ENCODE measurements around the gene DCBLD2. TPM values are rescaled to one million over a fixed set of nuclear protein-coding genes. Genes with fewer than 3 reads are reported as not detected.

The DCBLD2 gene
- total and polyA plus RNA-seq, 2 experiments from 2014 or later: 68.3 to 203 TPM

DNA sequence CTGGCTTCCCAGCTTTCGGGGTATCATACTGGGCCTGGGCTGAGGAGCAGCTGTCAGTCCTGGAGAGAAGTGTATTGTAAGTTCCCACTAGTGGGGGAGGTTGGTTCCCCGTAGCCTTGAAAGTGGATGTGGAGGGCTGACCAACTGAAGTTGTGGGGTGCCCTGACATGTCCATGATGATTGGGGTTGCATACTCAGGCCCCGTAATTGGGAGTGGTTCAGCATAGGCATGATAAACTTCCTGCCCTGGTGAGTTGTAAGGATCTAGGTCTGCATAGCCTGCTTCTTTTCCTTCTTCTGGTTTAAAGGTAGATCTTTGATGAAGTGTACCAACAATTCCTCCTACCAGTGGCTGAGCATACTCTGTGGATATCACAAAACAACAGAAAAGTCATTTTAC lies 102.0 kb downstream of the DCBLD2 start:
- in situ Hi-C loops (cut with MboI): loop anchor here (5.0 kb wide), 1 partner anchor 197 kb away; no protein-coding TSS in a partner anchor
- Histone ChIP-seq H3K27ac (no peak overlapping the region), H3K36me3 (ENCODE audit: low read depth) (peaks cover 76% of the 10 kb centered on the region), H3K9me3 (ENCODE audit: low read depth) (no peaks in the 10 kb centered on the region), H3K9me2 (ENCODE audit: insufficient read depth) (no peaks in the 10 kb centered on the region), H3K4me1 (ENCODE audit: insufficient read depth) (no peaks in the 10 kb centered on the region), H3K4me2 (ENCODE audit: unreplicated experiment) (no peak overlapping the region), H4K20me1 (ENCODE audit: insufficient read depth) (no peaks in the 10 kb centered on the region), H3K9ac (no peak overlapping the region), H3K4me3 (no peak overlapping the region), H3F3A (ENCODE audit: insufficient read depth) (peaks cover 75% of the 10 kb centered on the region), H3K79me2 (ENCODE audit: insufficient read depth) (no peaks in the 10 kb centered on the region), H3K27me3 (replicated peaks; ENCODE audit: insufficient read depth) (no peaks in the 10 kb centered on the region), H2AFZ (no peak overlapping the region)
- no peak for DNase-seq
- WGBS, 2 experiments (ENCODE audit: low coverage in 1 of 2, low lambda C conversion rate in 2 of 2, missing lambda C conversion rate in 2 of 2): 91 to 99% methylated on average over 3 of the region's 3 CpGs
- TF ChIP-seq EZH2 (IDR thresholded peaks at IDR 0.05; ENCODE audit: insufficient read depth, poor library complexity, severe bottlenecking) (no peak), EZH2phosphoT487 (IDR thresholded peaks at IDR 0.05; ENCODE audit: insufficient read depth, low read depth) (no peak)

DNA sequence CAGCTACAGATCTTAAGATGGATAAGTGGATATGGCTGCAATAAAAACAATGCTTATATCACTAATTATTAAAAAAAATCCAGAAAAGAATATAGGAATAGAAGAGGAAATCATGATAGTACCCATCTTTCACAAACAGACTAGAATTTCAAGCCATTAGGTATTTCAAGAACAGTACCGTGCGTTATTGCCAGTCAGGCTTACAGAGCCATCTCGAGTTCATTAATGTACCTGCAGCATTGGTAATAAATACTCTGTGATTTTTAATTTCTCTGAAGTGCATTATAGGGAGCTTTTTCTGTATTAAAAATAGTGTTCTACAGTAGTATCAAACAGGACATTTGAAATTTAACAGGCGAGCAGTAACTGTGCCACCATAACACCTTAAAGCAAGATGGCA lies 102.7 kb downstream of the DCBLD2 start:
- Histone ChIP-seq H3K9ac (no peak overlapping the region), H3F3A (ENCODE audit: insufficient read depth) (peaks cover 82% of the 10 kb centered on the region), H3K27ac (no peak overlapping the region), H3K4me3 (no peak overlapping the region), H4K20me1 (ENCODE audit: insufficient read depth) (no peaks in the 10 kb centered on the region), H3K79me2 (ENCODE audit: insufficient read depth) (no peaks in the 10 kb centered on the region), H3K4me1 (ENCODE audit: insufficient read depth) (0 out of 2 replicates have a peak, but pooled peaks cover 4% of the 10 kb centered on the region), H2AFZ (no peak overlapping the region), H3K9me2 (ENCODE audit: insufficient read depth) (no peaks in the 10 kb centered on the region), H3K4me2 (ENCODE audit: unreplicated experiment) (no peak overlapping the region), H3K27me3 (replicated peaks; ENCODE audit: insufficient read depth) (no peaks in the 10 kb centered on the region), H3K36me3 (ENCODE audit: low read depth) (peaks cover 76% of the 10 kb centered on the region), H3K9me3 (ENCODE audit: low read depth) (no peaks in the 10 kb centered on the region)
- no peak for DNase-seq
- in situ Hi-C loops (cut with MboI): loop anchor here (5.0 kb wide), 1 partner anchor 197 kb away; no protein-coding TSS in a partner anchor
- TF ChIP-seq EZH2 (IDR thresholded peaks at IDR 0.05; ENCODE audit: insufficient read depth, poor library complexity, severe bottlenecking) (no peak), EZH2phosphoT487 (IDR thresholded peaks at IDR 0.05; ENCODE audit: insufficient read depth, low read depth) (no peak)
- 85 to 88% methylated on average over 4 of the region's 4 CpGs for WGBS, 2 experiments (ENCODE audit: low coverage in 1 of 2, low lambda C conversion rate in 2 of 2, missing lambda C conversion rate in 2 of 2)

DNA sequence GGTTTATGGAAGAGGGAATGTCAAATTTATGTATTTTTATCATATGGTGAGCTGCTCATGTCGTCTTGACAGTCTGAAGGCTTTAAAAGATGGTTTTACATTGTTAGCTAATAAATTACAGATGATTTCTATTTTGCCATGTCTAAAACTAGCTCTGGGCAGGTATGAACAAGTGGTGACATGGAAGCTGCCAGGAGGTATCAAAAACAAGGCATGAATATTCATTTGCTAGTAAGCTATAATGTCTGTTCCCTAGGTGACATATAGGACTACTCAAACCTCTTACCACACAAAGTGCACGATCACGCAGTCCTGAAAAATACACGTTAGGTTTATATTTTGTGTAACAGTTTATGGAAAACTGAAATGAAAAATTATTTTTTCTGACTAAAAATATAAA lies 103.6 kb downstream of the DCBLD2 start:
- Histone ChIP-seq H3K4me1 (ENCODE audit: insufficient read depth) (0 out of 2 replicates have a peak, but pooled peaks cover 7% of the 10 kb centered on the region), H3K27ac (no peak overlapping the region), H3K9me2 (ENCODE audit: insufficient read depth) (no peaks in the 10 kb centered on the region), H3K36me3 (ENCODE audit: low read depth) (peaks cover 73% of the 10 kb centered on the region), H4K20me1 (ENCODE audit: insufficient read depth) (no peaks in the 10 kb centered on the region), H3K9me3 (ENCODE audit: low read depth) (no peaks in the 10 kb centered on the region), H3K9ac (no peak overlapping the region), H3F3A (ENCODE audit: insufficient read depth) (peaks cover 91% of the 10 kb centered on the region), H3K27me3 (replicated peaks; ENCODE audit: insufficient read depth) (no peaks in the 10 kb centered on the region), H3K79me2 (ENCODE audit: insufficient read depth) (no peaks in the 10 kb centered on the region), H2AFZ (no peak overlapping the region), H3K4me3 (no peak overlapping the region), H3K4me2 (ENCODE audit: unreplicated experiment) (no peak overlapping the region)
- in situ Hi-C loops (cut with MboI): loop anchor here (5.0 kb wide), 1 partner anchor 196 kb away; no protein-coding TSS in a partner anchor
- no peak for TF ChIP-seq EZH2phosphoT487 (IDR thresholded peaks at IDR 0.05; ENCODE audit: insufficient read depth, low read depth)
- no peak for TF ChIP-seq EZH2 (IDR thresholded peaks at IDR 0.05; ENCODE audit: insufficient read depth, poor library complexity, severe bottlenecking)
- no peak for DNase-seq
- 87% methylated on average over 4 of the region's 4 CpGs for WGBS, 2 experiments (ENCODE audit: low coverage in 1 of 2, low lambda C conversion rate in 2 of 2, missing lambda C conversion rate in 2 of 2)

DNA sequence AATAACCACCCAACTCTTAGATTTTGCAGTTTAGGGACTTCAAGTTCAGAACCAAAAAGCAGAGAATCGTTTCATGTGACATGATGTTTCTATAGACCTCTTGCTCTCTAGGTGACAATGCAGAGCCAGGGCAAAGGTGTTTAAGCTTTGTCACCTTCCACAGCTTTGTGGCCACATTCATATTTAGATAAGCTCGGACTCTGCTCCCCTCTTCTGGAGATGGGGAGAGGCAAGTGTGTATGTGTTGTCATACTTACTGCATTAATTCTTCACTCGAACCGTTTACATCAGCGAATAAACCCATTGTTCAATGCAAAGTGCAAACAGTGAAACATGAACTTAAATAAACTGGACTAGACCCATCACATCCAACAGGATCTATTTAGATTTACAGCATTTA lies 105.2 kb downstream of the DCBLD2 start:
- peaks cover 95% of the 10 kb centered on the region for H3F3A ChIP-seq (ENCODE audit: insufficient read depth)
- no peak overlapping the region for H3K4me3 ChIP-seq
- H3K4me1 ChIP-seq (ENCODE audit: insufficient read depth): 0 out of 2 replicates have a peak, but pooled peaks cover 7% of the 10 kb centered on the region
- H3K36me3 ChIP-seq (ENCODE audit: low read depth): peaks cover 67% of the 10 kb centered on the region
- H3K9me3 ChIP-seq (ENCODE audit: low read depth): no peaks in the 10 kb centered on the region
- H3K9ac ChIP-seq: no peak overlapping the region
- H3K9me2 ChIP-seq (ENCODE audit: insufficient read depth): no peaks in the 10 kb centered on the region
- 76 to 82% methylated on average over 5 of the region's 5 CpGs for WGBS, 2 experiments (ENCODE audit: low coverage in 1 of 2, low lambda C conversion rate in 2 of 2, missing lambda C conversion rate in 2 of 2)
- H4K20me1 ChIP-seq (ENCODE audit: insufficient read depth): no peaks in the 10 kb centered on the region
- no peak for DNase-seq
- no peaks in the 10 kb centered on the region for H3K27me3 ChIP-seq (replicated peaks; ENCODE audit: insufficient read depth)
- no peak overlapping the region for H3K4me2 ChIP-seq (ENCODE audit: unreplicated experiment)
- H2AFZ ChIP-seq: no peak overlapping the region
- no peak overlapping the region for H3K27ac ChIP-seq
- H3K79me2 ChIP-seq (ENCODE audit: insufficient read depth): no peaks in the 10 kb centered on the region
- in situ Hi-C loops (cut with MboI): loop anchor here (5.0 kb wide), 1 partner anchor 194 kb away; no protein-coding TSS in a partner anchor
- TF ChIP-seq EZH2 (IDR thresholded peaks at IDR 0.05; ENCODE audit: insufficient read depth, poor library complexity, severe bottlenecking) (no peak), EZH2phosphoT487 (IDR thresholded peaks at IDR 0.05; ENCODE audit: insufficient read depth, low read depth) (no peak)

Measured in GM23248 (cell line).